HepG2 (cell line): ENCODE measurements around the gene ASAP2. TPM values are rescaled to one million over a fixed set of nuclear protein-coding genes. Genes with fewer than 3 reads are reported as not detected.

ENCODE experiments used
- CBX1 ChIP-seq: IDR thresholded peaks from one replicate; pipeline ENCODE4 v1.6.1; 2016; ENCODE audit warnings: antibody characterized with exemption, low read depth
- ETV6 ChIP-seq: sonication (generic); formaldehyde crosslinking; conservative IDR thresholded peaks from 2 replicates; pipeline ENCODE4 v1.4.0; 2020; ENCODE audit warnings: missing genetic modification reagents
- FOXK1 ChIP-seq: sonication (generic); formaldehyde crosslinking; IDR thresholded peaks from 2 replicates; pipeline ENCODE4 v1.4.0; 2020; ENCODE audit warnings: low read depth, missing genetic modification reagents, borderline replicate concordance
- GTF2F1 ChIP-seq: fragments of 150-350 bp; IDR thresholded peaks from 2 replicates; pipeline ENCODE4 v1.6.1; 2014; ENCODE audit warnings: low read length
- IKZF4 ChIP-seq: sonication (generic); formaldehyde crosslinking; IDR thresholded peaks from 2 replicates; pipeline ENCODE4 v1.5.1; 2020; ENCODE audit warnings: borderline replicate concordance, mild to moderate bottlenecking, low read depth, missing genetic modification reagents; ENCODE audit errors: not compliant biosample characterization
- KDM6A ChIP-seq: IDR thresholded peaks from 2 replicates; pipeline ENCODE4 v1.6.1; 2016; ENCODE audit warnings: low read depth
- KLF11 ChIP-seq: IDR thresholded peaks from 2 replicates; pipeline ENCODE4 v1.6.1; 2016; ENCODE audit warnings: missing compliant biosample characterization
- NCOA2 ChIP-seq: sonication (generic); formaldehyde crosslinking; IDR thresholded peaks from 2 replicates; pipeline ENCODE4 v1.8.0; 2022; ENCODE audit warnings: inconsistent platforms
- NR3C1 ChIP-seq: sonication (generic); formaldehyde crosslinking; IDR thresholded peaks from 2 replicates; pipeline ENCODE4 v1.4.0; 2020; ENCODE audit warnings: missing genetic modification reagents
- PBX2 ChIP-seq: IDR thresholded peaks from 2 replicates; pipeline ENCODE4 v1.6.1; 2016; ENCODE audit warnings: control low read depth
- PPARG ChIP-seq: conservative IDR thresholded peaks from 2 replicates; pipeline ENCODE4 v1.6.1; 2016; ENCODE audit warnings: missing biosample characterization, missing genetic modification reagents
- TFAP4 ChIP-seq: sonication (generic); IDR thresholded peaks from 2 replicates; pipeline ENCODE4 v1.6.1; 2016; ENCODE audit warnings: low read depth, borderline replicate concordance
- ZFP1 ChIP-seq: IDR thresholded peaks from 2 replicates; pipeline ENCODE4 v1.6.1; 2016
- polyA plus RNA-seq, 8 experiments: library from polyadenylated mRNA; depleted of rRNA in 3 of 8; stranded (reverse) in 7 of 8; unstranded in 1 of 8; fragments of >200 nt; fragmentation: Illumina TruSeq in 4 of 8; extraction: Trizol in 4 of 8; gene quantifications; 2 replicates each; pipeline versions ENCODE4 v1.2.1 to v1.2.3, GENCODE V29; 2011 to 2016; ENCODE audit warnings: low read depth in 4 of 8, missing spikeins in 1 of 8, mixed read lengths in 1 of 8; ENCODE audit not compliant: insufficient read depth in 1 of 8
- total RNA-seq, 5 experiments: library from RNA; depleted of rRNA; stranded (reverse); fragments of >200 nt; fragmentation: Illumina TruSeq; extraction: Trizol; gene quantifications; 2 replicates each; pipeline ENCODE4 v1.2.3, GENCODE V29; 2016; ENCODE audit warnings: low read depth in 1 of 5
- TF ChIP-seq, protein P1 (sequence below): fragments of 450-650 bp; IDR thresholded peaks from 2 replicates; pipeline ENCODE4 v1.6.1; 2017; ENCODE audit warnings: mild to moderate bottlenecking
- TF ChIP-seq, protein P2 (sequence below): sonication (generic); formaldehyde crosslinking; IDR thresholded peaks from 2 replicates; pipeline ENCODE4 v1.9.0; 2021; ENCODE audit warnings: mild to moderate bottlenecking, missing genetic modification reagents

The ASAP2 gene
- total and polyA plus RNA-seq, 2 of the 13 experiments (the other 11 are each of a cell fraction or from before 2014, with no cell fraction given) = 7.3 to 22.3 TPM

GRCh38 chr2:9234680-9235146, 28.1 kb downstream of the ASAP2 start (continued):
- peak; percentile 47; the same call in 1 of the 2 replicates for TF ChIP-seq FOXK1
- peak; percentile 21 for TF ChIP-seq ZFP1
- TF ChIP-seq KLF11 (CRISPR knock-in tag) = no peak
- peak; percentile 0; the same call in 1 of the 2 replicates for TF ChIP-seq TFAP4
- TF ChIP-seq, protein P1, sequence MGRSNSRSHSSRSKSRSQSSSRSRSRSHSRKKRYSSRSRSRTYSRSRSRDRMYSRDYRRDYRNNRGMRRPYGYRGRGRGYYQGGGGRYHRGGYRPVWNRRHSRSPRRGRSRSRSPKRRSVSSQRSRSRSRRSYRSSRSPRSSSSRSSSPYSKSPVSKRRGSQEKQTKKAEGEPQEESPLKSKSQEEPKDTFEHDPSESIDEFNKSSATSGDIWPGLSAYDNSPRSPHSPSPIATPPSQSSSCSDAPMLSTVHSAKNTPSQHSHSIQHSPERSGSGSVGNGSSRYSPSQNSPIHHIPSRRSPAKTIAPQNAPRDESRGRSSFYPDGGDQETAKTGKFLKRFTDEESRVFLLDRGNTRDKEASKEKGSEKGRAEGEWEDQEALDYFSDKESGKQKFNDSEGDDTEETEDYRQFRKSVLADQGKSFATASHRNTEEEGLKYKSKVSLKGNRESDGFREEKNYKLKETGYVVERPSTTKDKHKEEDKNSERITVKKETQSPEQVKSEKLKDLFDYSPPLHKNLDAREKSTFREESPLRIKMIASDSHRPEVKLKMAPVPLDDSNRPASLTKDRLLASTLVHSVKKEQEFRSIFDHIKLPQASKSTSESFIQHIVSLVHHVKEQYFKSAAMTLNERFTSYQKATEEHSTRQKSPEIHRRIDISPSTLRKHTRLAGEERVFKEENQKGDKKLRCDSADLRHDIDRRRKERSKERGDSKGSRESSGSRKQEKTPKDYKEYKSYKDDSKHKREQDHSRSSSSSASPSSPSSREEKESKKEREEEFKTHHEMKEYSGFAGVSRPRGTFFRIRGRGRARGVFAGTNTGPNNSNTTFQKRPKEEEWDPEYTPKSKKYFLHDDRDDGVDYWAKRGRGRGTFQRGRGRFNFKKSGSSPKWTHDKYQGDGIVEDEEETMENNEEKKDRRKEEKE = no peak
- TF ChIP-seq ETV6 (CRISPR knock-in tag) = no peak
- 0 out of 2 replicates have a peak, but pooled peaks have one; percentile 10 for TF ChIP-seq KDM6A (CRISPR knock-in tag)
- TF ChIP-seq, protein P2, sequence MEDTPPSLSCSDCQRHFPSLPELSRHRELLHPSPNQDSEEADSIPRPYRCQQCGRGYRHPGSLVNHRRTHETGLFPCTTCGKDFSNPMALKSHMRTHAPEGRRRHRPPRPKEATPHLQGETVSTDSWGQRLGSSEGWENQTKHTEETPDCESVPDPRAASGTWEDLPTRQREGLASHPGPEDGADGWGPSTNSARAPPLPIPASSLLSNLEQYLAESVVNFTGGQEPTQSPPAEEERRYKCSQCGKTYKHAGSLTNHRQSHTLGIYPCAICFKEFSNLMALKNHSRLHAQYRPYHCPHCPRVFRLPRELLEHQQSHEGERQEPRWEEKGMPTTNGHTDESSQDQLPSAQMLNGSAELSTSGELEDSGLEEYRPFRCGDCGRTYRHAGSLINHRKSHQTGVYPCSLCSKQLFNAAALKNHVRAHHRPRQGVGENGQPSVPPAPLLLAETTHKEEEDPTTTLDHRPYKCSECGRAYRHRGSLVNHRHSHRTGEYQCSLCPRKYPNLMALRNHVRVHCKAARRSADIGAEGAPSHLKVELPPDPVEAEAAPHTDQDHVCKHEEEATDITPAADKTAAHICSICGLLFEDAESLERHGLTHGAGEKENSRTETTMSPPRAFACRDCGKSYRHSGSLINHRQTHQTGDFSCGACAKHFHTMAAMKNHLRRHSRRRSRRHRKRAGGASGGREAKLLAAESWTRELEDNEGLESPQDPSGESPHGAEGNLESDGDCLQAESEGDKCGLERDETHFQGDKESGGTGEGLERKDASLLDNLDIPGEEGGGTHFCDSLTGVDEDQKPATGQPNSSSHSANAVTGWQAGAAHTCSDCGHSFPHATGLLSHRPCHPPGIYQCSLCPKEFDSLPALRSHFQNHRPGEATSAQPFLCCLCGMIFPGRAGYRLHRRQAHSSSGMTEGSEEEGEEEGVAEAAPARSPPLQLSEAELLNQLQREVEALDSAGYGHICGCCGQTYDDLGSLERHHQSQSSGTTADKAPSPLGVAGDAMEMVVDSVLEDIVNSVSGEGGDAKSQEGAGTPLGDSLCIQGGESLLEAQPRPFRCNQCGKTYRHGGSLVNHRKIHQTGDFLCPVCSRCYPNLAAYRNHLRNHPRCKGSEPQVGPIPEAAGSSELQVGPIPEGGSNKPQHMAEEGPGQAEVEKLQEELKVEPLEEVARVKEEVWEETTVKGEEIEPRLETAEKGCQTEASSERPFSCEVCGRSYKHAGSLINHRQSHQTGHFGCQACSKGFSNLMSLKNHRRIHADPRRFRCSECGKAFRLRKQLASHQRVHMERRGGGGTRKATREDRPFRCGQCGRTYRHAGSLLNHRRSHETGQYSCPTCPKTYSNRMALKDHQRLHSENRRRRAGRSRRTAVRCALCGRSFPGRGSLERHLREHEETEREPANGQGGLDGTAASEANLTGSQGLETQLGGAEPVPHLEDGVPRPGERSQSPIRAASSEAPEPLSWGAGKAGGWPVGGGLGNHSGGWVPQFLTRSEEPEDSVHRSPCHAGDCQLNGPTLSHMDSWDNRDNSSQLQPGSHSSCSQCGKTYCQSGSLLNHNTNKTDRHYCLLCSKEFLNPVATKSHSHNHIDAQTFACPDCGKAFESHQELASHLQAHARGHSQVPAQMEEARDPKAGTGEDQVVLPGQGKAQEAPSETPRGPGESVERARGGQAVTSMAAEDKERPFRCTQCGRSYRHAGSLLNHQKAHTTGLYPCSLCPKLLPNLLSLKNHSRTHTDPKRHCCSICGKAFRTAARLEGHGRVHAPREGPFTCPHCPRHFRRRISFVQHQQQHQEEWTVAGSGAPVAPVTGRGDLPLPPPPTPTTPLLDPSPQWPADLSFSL (CRISPR knock-in tag) = no peak
- TF ChIP-seq CBX1 = no peak
- TF ChIP-seq IKZF4 (CRISPR knock-in tag) = no peak
- TF ChIP-seq GTF2F1 = no peak
- peak; percentile 78 for TF ChIP-seq NCOA2 (CRISPR knock-in tag)
- TF ChIP-seq PPARG (CRISPR knock-in tag) = 0 out of 2 replicates have a peak, but pooled peaks have one; percentile 55
- TF ChIP-seq NR3C1 (CRISPR knock-in tag) = no peak
- TF ChIP-seq PBX2 (CRISPR knock-in tag) = no peak
